HTERT RPE-1 (cell line): ENCODE data around the gene RAPGEF2.
"Not testable (repeated sequence)": the region's sequence is repeated elsewhere in the genome, so short reads cannot be mapped to it uniquely, and the experiment has no call there.

Source experiments
- in situ Hi-C: fragments of 300-500 bp; cut with MboI; formaldehyde crosslinking; loops from 4 replicates; pipeline ENCODE4 v1.14.3; 2020; ENCODE audit warnings: low sequenced_read_pairs

RAPGEF2 gene

GRCh38 chr4:159098482-159099127 is 4.3 kb upstream of the RAPGEF2 start:
- in situ Hi-C loops = no loop called here

GRCh38 chr4:159101988-159102621 is 774 bp upstream of the RAPGEF2 start:
- in situ Hi-C loops = no loop called here

- in situ Hi-C loops = no loop called here
Measured at GRCh38 chr4:159103384-159103990, 608 bp downstream of the RAPGEF2 start.

- in situ Hi-C loops = no loop called here
Measured at GRCh38 chr4:159104694-159105414, 2.0 kb downstream of the RAPGEF2 start.

GRCh38 chr4:159105761-159106243 is 2.9 kb downstream of the RAPGEF2 start:
- in situ Hi-C loops = no loop called here

- in situ Hi-C loops = no loop called here
Measured at GRCh38 chr4:159106636-159107035, 3.8 kb downstream of the RAPGEF2 start.

GRCh38 chr4:159107203-159107925 is 4.5 kb downstream of the RAPGEF2 start:
- in situ Hi-C loops = no loop called here

- in situ Hi-C loops = no loop called here
Measured at GRCh38 chr4:159108124-159108523, 5.2 kb downstream of the RAPGEF2 start.

- in situ Hi-C loops = no loop called here
Measured at GRCh38 chr4:159110961-159111360, 8.1 kb downstream of the RAPGEF2 start.

- in situ Hi-C loops = no loop called here
Measured at GRCh38 chr4:159111416-159111815, 8.5 kb downstream of the RAPGEF2 start.

GRCh38 chr4:159113366-159113765 is 10.5 kb downstream of the RAPGEF2 start:
- in situ Hi-C loops = not testable (repeated sequence)

- in situ Hi-C loops = not testable (repeated sequence)
Measured at GRCh38 chr4:159116098-159116497, 13.2 kb downstream of the RAPGEF2 start.

- in situ Hi-C loops = not testable (repeated sequence)
Measured at GRCh38 chr4:159116693-159117092, 13.8 kb downstream of the RAPGEF2 start.

GRCh38 chr4:159117564-159117963 is 14.7 kb downstream of the RAPGEF2 start:
- in situ Hi-C loops = no loop called here

GRCh38 chr4:159117968-159118367 is 15.1 kb downstream of the RAPGEF2 start:
- in situ Hi-C loops = no loop called here

GRCh38 chr4:159121371-159121770 is 18.5 kb downstream of the RAPGEF2 start:
- in situ Hi-C loops = no loop called here

GRCh38 chr4:159126716-159127115 is 23.8 kb downstream of the RAPGEF2 start:
- in situ Hi-C loops = no loop called here

GRCh38 chr4:159127745-159128518 is 25.1 kb downstream of the RAPGEF2 start:
- in situ Hi-C loops = no loop called here

- in situ Hi-C loops = no loop called here
Measured at GRCh38 chr4:159129814-159130550, 27.1 kb downstream of the RAPGEF2 start.
